Astrocyte of the cerebellum (primary cell): ENCODE measurements around the gene ZNF234.
"Not testable (repeated sequence)": the region's sequence is repeated elsewhere in the genome, so short reads cannot be mapped to it uniquely, and the experiment has no call there.

ENCODE experiments used
- DNase-seq: peaks from one replicate; pipeline ENCODE4 v3.0.0-alpha.2; 2011; ENCODE audit warnings: low read depth
- H3K4me3 ChIP-seq: 2 replicates; pipeline ENCODE4 v1.5.1; 2011; ENCODE audit warnings: mild to moderate bottlenecking, low read depth, low read length, moderate library complexity
- CTCF ChIP-seq: IDR thresholded peaks from 2 replicates; pipeline ENCODE4 v1.5.1; 2012; ENCODE audit warnings: low read length, low read depth, moderate library complexity, mild to moderate bottlenecking; ENCODE audit errors: missing control alignments
- in situ Hi-C: cut with HindIII; loops from 2 replicates; pipeline ENCODE4 v1.10.0; 2017; ENCODE audit warnings: low sequenced_read_pairs

The ZNF234 gene

GRCh38 chr19:44112802-44113137, 28.6 kb upstream of the ZNF234 start:
- in situ Hi-C loops: no loop called here
- TF ChIP-seq CTCF: no peak
- H3K4me3 ChIP-seq: peak overlapping the region; percentile 76
- DNase-seq: no peak

GRCh38 chr19:44113138-44113783, 28.1 kb upstream of the ZNF234 start, which contains the start of gene ZNF225:
Gene ZNF225 (plus strand): TSS chr19:44113399. CDS start chr19:44115828, 2,429 bp downstream.
- DNase-seq: peak; percentile 99
- peak within 1 kb of the TSS; percentile 76 for H3K4me3 ChIP-seq
- peak; percentile 11 for TF ChIP-seq CTCF
- in situ Hi-C loops: no loop called here

GRCh38 chr19:44113784-44114390, 27.5 kb upstream of the ZNF234 start:
- peak overlapping the region; percentile 76 for H3K4me3 ChIP-seq
- DNase-seq: no peak
- in situ Hi-C loops: no loop called here
- no peak for TF ChIP-seq CTCF

GRCh38 chr19:44121162-44121561, 20.2 kb upstream of the ZNF234 start:
- DNase-seq, H3K4me3 ChIP-seq, in situ Hi-C loops: not testable (repeated sequence)

GRCh38 chr19:44131955-44132354, 9.4 kb upstream of the ZNF234 start:
- in situ Hi-C loops: no loop called here
- H3K4me3 ChIP-seq: no peak overlapping the region
- no peak for TF ChIP-seq CTCF
- no peak for DNase-seq

GRCh38 chr19:44142059-44142433, 692 bp downstream of the ZNF234 start:
- peak overlapping the region; percentile 75 for H3K4me3 ChIP-seq
- TF ChIP-seq CTCF: no peak
- no peak for DNase-seq
- in situ Hi-C loops: no loop called here

- no peak for DNase-seq
- no peak overlapping the region for H3K4me3 ChIP-seq
- in situ Hi-C loops: no loop called here
- no peak for TF ChIP-seq CTCF
Observed at GRCh38 chr19:44149776-44150175, 8.4 kb downstream of the ZNF234 start.
